Measurements from ENCODE around the gene ARPC5L.

The ARPC5L gene

GRCh38 chr9:124890179-124890578, 28.2 kb downstream of the ARPC5L start:
- no peak for DNase-seq (ENCODE audit: low read depth)
- H3K4me3 ChIP-seq (ENCODE audit: low read depth, low read length): no peak overlapping the region
- no peak for TF ChIP-seq CTCF (IDR thresholded peaks at IDR 0.05; ENCODE audit: insufficient read depth, low read depth, low read length, missing control alignments)

GRCh38 chr9:124894035-124894740, 32.3 kb downstream of the ARPC5L start:
- TF ChIP-seq CTCF (IDR thresholded peaks at IDR 0.05; ENCODE audit: insufficient read depth, low read depth, low read length, missing control alignments): no peak
- H3K4me3 ChIP-seq (ENCODE audit: low read depth, low read length): no peak overlapping the region
- no peak for DNase-seq (ENCODE audit: low read depth)

GRCh38 chr9:124894741-124895170, 32.8 kb downstream of the ARPC5L start:
- peak; percentile 64 for TF ChIP-seq CTCF (IDR thresholded peaks at IDR 0.05; ENCODE audit: insufficient read depth, low read depth, low read length, missing control alignments)
- peak; percentile 71 for DNase-seq (ENCODE audit: low read depth)
- no peak overlapping the region for H3K4me3 ChIP-seq (ENCODE audit: low read depth, low read length)

- no peak overlapping the region for H3K4me3 ChIP-seq (ENCODE audit: low read depth, low read length)
- DNase-seq (ENCODE audit: low read depth): no peak
- TF ChIP-seq CTCF (IDR thresholded peaks at IDR 0.05; ENCODE audit: insufficient read depth, low read depth, low read length, missing control alignments): no peak
Measured at GRCh38 chr9:124897570-124898460, 35.9 kb downstream of the ARPC5L start.

- TF ChIP-seq CTCF (IDR thresholded peaks at IDR 0.05; ENCODE audit: insufficient read depth, low read depth, low read length, missing control alignments): no peak
- no peak for DNase-seq (ENCODE audit: low read depth)
- H3K4me3 ChIP-seq (ENCODE audit: low read depth, low read length): no peak overlapping the region
Measured at GRCh38 chr9:124899845-124900244, 37.9 kb downstream of the ARPC5L start.

- TF ChIP-seq CTCF (IDR thresholded peaks at IDR 0.05; ENCODE audit: insufficient read depth, low read depth, low read length, missing control alignments): no peak
- H3K4me3 ChIP-seq (ENCODE audit: low read depth, low read length): no peak overlapping the region
- DNase-seq (ENCODE audit: low read depth): no peak
Measured at GRCh38 chr9:124906966-124907365, 45.0 kb downstream of the ARPC5L start.
